GM12878 (cell line): ENCODE results near the gene BDNF. TPM values are rescaled to one million over a fixed set of nuclear protein-coding genes. Genes with fewer than 3 reads are reported as not detected.

Experiments used
- ATAC-seq: fragments of 200-7000 bp; cut with Tn5 transposase; 3 replicates; pipeline ENCODE4 v1.9.1; 2020; ENCODE audit warnings: mild to moderate bottlenecking, moderate library complexity
- BruUV-seq: library from RNA; stranded (reverse); fragments of 400-500 nt; replicated peaks from 2 replicates; lab custom pipeline; 2021; lab: Mats Ljungman, UMichigan
- CTCF ChIA-PET: fragments of 300-600 bp; sonication (Branson Sonifier 250); formaldehyde crosslinking; extraction: SDS; loops from one replicate; lab custom pipeline; 2021; ENCODE audit warnings: inconsistent platforms; lab: Yijun Ruan, JAX
- POLR2A ChIA-PET: fragments of 350-600 bp; formaldehyde crosslinking; extraction: SDS; loops from one replicate; lab custom pipeline; 2021; ENCODE audit warnings: inconsistent platforms; lab: Charles Lee
- RAD21 ChIA-PET: fragments of 300-600 bp; sonication (Branson Sonifier 250); formaldehyde crosslinking; loops from one replicate; lab custom pipeline; 2023; ENCODE audit warnings: antibody characterized with exemption; ENCODE audit not compliant: unreplicated experiment; lab: Charles Lee
- SMC1A ChIA-PET: fragments of 300-600 bp; sonication (Branson Sonifier 250); formaldehyde crosslinking; loops from one replicate; lab custom pipeline; 2023; ENCODE audit not compliant: unreplicated experiment, uncharacterized antibody; lab: Charles Lee
- DNase-seq: peaks from one replicate; pipeline ENCODE4 v3.0.0-alpha.2; 2011; ENCODE audit warnings: low read depth, low spot score
- FAIRE-seq: peaks from 3 replicates; lab custom pipeline; 2011; peaks lifted over from hg19 to GRCh38; lab: Jason Lieb, UNC
- H2AFZ ChIP-seq: 2 replicates; pipeline ENCODE4 v1.6.0; 2011; ENCODE audit warnings: low read depth, low read length, control low read depth; ENCODE audit not compliant: control insufficient read depth
- H3K27ac ChIP-seq: 2 replicates; pipeline ENCODE4 v1.5.1; 2011; ENCODE audit warnings: control low read depth; ENCODE audit not compliant: control insufficient read depth, insufficient read depth
- H3K27me3 ChIP-seq, 2 experiments: replicated peaks in 1 of 2; 2 replicates each; pipeline versions ENCODE4 v1.6.0 to v1.6.1; 2011; ENCODE audit warnings: low read length in 1 of 2; ENCODE audit not compliant: control insufficient read depth in 2 of 2, insufficient read depth in 2 of 2
- H3K36me3 ChIP-seq, 2 experiments: 2 replicates each; pipeline ENCODE4 v1.5.1; 2011; ENCODE audit warnings: low read length in 1 of 2; ENCODE audit not compliant: control insufficient read depth in 2 of 2, insufficient read depth in 2 of 2
- H3K4me1 ChIP-seq: 2 replicates; pipeline ENCODE4 v1.6.1; 2011; ENCODE audit warnings: mild to moderate bottlenecking, low read length, moderate library complexity, mixed read lengths; ENCODE audit not compliant: control insufficient read depth, insufficient read depth
- H3K4me2 ChIP-seq: 2 replicates; pipeline ENCODE4 v1.6.0; 2011; ENCODE audit warnings: control low read depth; ENCODE audit not compliant: control insufficient read depth, insufficient read depth
- H3K4me3 ChIP-seq: fragments of 200-600 bp; sonication (generic); 2 replicates; pipeline ENCODE4 v1.5.1; 2016
- H3K79me2 ChIP-seq: 2 replicates; pipeline ENCODE4 v1.6.0; 2011; ENCODE audit warnings: low read length; ENCODE audit not compliant: control insufficient read depth, insufficient read depth
- H3K9ac ChIP-seq: 2 replicates; pipeline ENCODE4 v1.8.0; 2011; ENCODE audit warnings: low read length, control low read depth, mixed read lengths; ENCODE audit not compliant: control insufficient read depth, insufficient read depth
- H3K9me3 ChIP-seq: replicated peaks from 3 replicates; pipeline ENCODE4 v1.5.1; 2011; ENCODE audit warnings: mild to moderate bottlenecking, low read length; ENCODE audit not compliant: control insufficient read depth, insufficient read depth
- H4K20me1 ChIP-seq: 2 replicates; pipeline ENCODE4 v1.6.0; 2011; ENCODE audit not compliant: control insufficient read depth, insufficient read depth
- EED ChIP-seq: sonication (generic); IDR thresholded peaks from 2 replicates; pipeline ENCODE4 v1.6.1; 2016; ENCODE audit warnings: antibody characterized with exemption, low read depth
- EGR1 ChIP-seq, 2 experiments: IDR thresholded peaks; 1 replicate in 1 of 2; 2 replicates in 1 of 2; pipeline ENCODE4 v1.6.1; 2011 to 2012; ENCODE audit warnings: low read depth in 2 of 2, low read length in 2 of 2, borderline replicate concordance in 1 of 2, mild to moderate bottlenecking in 1 of 2, moderate library complexity in 1 of 2
- ELK1 ChIP-seq: IDR thresholded peaks from 2 replicates; pipeline ENCODE4 v1.6.1; 2012; ENCODE audit warnings: low read depth, low read length, improper control_type of control experiment
- MTA3 ChIP-seq: IDR thresholded peaks from 2 replicates; pipeline ENCODE4 v1.6.1; 2012; ENCODE audit warnings: low read length, inconsistent platforms, borderline replicate concordance
- PML ChIP-seq: IDR thresholded peaks from 2 replicates; pipeline ENCODE4 v1.6.1; 2012; ENCODE audit warnings: low read length, inconsistent platforms
- RB1 ChIP-seq: fragments of 450-650 bp; formaldehyde crosslinking; IDR thresholded peaks from 2 replicates; pipeline ENCODE4 v1.6.1; 2017; ENCODE audit warnings: mild to moderate bottlenecking, borderline replicate concordance
- RBBP5 ChIP-seq: fragments of 200-600 bp; sonication (generic); conservative IDR thresholded peaks from 2 replicates; pipeline ENCODE4 v1.6.1; 2016
- SIN3A ChIP-seq: IDR thresholded peaks from 2 replicates; pipeline ENCODE4 v1.6.1; 2012; ENCODE audit warnings: low read depth, low read length, improper control_type of control experiment
- USF2 ChIP-seq: IDR thresholded peaks from 2 replicates; pipeline ENCODE4 v1.6.1; 2011; ENCODE audit warnings: low read depth, low read length, improper control_type of control experiment, borderline replicate concordance
- ZZZ3 ChIP-seq: IDR thresholded peaks from 2 replicates; pipeline ENCODE4 v1.6.1; 2011; ENCODE audit warnings: low read depth; ENCODE audit not compliant: control insufficient read depth, insufficient read length
- WGBS: methylation state at CpG from one replicate; pipeline ENCODE4 v1.1.6; 2016; ENCODE audit warnings: low lambda C conversion rate; ENCODE audit not compliant: insufficient replicate concordance, insufficient coverage; ENCODE audit errors: missing lambda C conversion rate; 5-methylcytosine and 5-hydroxymethylcytosine counted together
- in situ Hi-C: fragments of 300-500 bp; cut with MboI; formaldehyde crosslinking; loops from 9 replicates; pipeline ENCODE4 v1.14.3; 2018; ENCODE audit warnings: mixed read lengths
- intact Hi-C: fragments of 100-400 bp; cut with micrococcal nuclease; formaldehyde crosslinking; loops from one replicate; pipeline ENCODE4 v1.14.2; 2022; ENCODE audit not compliant: unreplicated experiment
- polyA plus RNA-seq, 11 experiments: library from polyadenylated mRNA; depleted of rRNA in 4 of 11; unstranded in 6 of 11; stranded (reverse) in 5 of 11; fragments of >200 nt; fragmentation: Nextera tagmentation in 4 of 11; fragmentation: Illumina TruSeq in 1 of 11; extraction: Ambion mirVana in 4 of 11; extraction: Trizol in 1 of 11; gene quantifications; 1 replicate in 1 of 11; 2 replicates in 10 of 11; pipeline versions ENCODE4 v1.2.1 to v1.2.3, GENCODE V29; 2011 to 2016; ENCODE audit warnings: inconsistent platforms in 2 of 11, missing spikeins in 2 of 11, low read depth in 1 of 11
- total RNA-seq, 4 experiments: library from RNA; depleted of rRNA in 3 of 4; stranded (reverse); fragments of >200 nt in 3 of 4; fragmentation: Illumina TruSeq in 1 of 4; extraction: Trizol in 1 of 4; gene quantifications; 2 replicates each; pipeline versions ENCODE4 v1.2.1 to v1.2.3, GENCODE V29; 2013 to 2021
- TF ChIP-seq, protein P1 (sequence below): IDR thresholded peaks from 2 replicates; pipeline ENCODE4 v1.6.1; 2012; ENCODE audit warnings: improper control_type of control experiment, low read depth, low read length; ENCODE audit not compliant: insufficient replicate concordance
- TF ChIP-seq, protein P2 (sequence below): IDR thresholded peaks from 2 replicates; pipeline ENCODE4 v1.6.1; 2012; ENCODE audit warnings: mild to moderate bottlenecking, low read depth, low read length

The BDNF gene
- total and polyA plus RNA-seq, 10 of the 15 experiments (the other 5 are each of a cell fraction or from before 2014, with no cell fraction given) = 0.02 to 0.24 (median 0.06) TPM; not detected in 2

- 22% methylated on average over 2 of the region's 2 CpGs for WGBS
- Histone ChIP-seq H3K4me2 (no peak overlapping the region), H3K79me2 (no peaks in the 10 kb centered on the region), H3K9ac (no peak overlapping the region), H3K4me1 (no peaks in the 10 kb centered on the region), H3K27me3 (peaks cover 5 to 12% of the 10 kb centered on the region in 2 experiments; a peak in 3 of 4 replicates), H3K9me3 (no peaks in the 10 kb centered on the region; the same call in 2 of the 3 replicates), H3K27ac (no peak overlapping the region), H4K20me1 (no peaks in the 10 kb centered on the region), H3K36me3 (no peaks in the 10 kb centered on the region), H3K4me3 (no peak overlapping the region), H2AFZ (no peak overlapping the region)
- BruUV-seq = no TSS peak
- DNase-seq = no peak
- intact Hi-C loops = no loop called here
- ChIA-PET RAD21 (no interaction called here), POLR2A (no interaction called here), CTCF (interaction anchor here (3.1 kb wide), 1 partner anchor 11 kb away, joined by 16 read pairs; no protein-coding TSS in a partner anchor), SMC1A (interaction anchor here (0.6 to 1.6 kb wide), 2 partner anchors 40 to 801 kb away, joined by 3 read pairs; no protein-coding TSS in a partner anchor)
- no peak for ATAC-seq
- in situ Hi-C loops = no loop called here
- FAIRE-seq = no peak
- TF ChIP-seq EGR1 (IDR thresholded peaks at IDR 0.05; ENCODE audit: borderline replicate concordance in 1 of 2, low read depth in 2 of 2, low read length in 2 of 2) = no peak
- TF ChIP-seq USF2 = no peak
- no peak for TF ChIP-seq SIN3A
- no peak for TF ChIP-seq EED
- TF ChIP-seq, protein P1, sequence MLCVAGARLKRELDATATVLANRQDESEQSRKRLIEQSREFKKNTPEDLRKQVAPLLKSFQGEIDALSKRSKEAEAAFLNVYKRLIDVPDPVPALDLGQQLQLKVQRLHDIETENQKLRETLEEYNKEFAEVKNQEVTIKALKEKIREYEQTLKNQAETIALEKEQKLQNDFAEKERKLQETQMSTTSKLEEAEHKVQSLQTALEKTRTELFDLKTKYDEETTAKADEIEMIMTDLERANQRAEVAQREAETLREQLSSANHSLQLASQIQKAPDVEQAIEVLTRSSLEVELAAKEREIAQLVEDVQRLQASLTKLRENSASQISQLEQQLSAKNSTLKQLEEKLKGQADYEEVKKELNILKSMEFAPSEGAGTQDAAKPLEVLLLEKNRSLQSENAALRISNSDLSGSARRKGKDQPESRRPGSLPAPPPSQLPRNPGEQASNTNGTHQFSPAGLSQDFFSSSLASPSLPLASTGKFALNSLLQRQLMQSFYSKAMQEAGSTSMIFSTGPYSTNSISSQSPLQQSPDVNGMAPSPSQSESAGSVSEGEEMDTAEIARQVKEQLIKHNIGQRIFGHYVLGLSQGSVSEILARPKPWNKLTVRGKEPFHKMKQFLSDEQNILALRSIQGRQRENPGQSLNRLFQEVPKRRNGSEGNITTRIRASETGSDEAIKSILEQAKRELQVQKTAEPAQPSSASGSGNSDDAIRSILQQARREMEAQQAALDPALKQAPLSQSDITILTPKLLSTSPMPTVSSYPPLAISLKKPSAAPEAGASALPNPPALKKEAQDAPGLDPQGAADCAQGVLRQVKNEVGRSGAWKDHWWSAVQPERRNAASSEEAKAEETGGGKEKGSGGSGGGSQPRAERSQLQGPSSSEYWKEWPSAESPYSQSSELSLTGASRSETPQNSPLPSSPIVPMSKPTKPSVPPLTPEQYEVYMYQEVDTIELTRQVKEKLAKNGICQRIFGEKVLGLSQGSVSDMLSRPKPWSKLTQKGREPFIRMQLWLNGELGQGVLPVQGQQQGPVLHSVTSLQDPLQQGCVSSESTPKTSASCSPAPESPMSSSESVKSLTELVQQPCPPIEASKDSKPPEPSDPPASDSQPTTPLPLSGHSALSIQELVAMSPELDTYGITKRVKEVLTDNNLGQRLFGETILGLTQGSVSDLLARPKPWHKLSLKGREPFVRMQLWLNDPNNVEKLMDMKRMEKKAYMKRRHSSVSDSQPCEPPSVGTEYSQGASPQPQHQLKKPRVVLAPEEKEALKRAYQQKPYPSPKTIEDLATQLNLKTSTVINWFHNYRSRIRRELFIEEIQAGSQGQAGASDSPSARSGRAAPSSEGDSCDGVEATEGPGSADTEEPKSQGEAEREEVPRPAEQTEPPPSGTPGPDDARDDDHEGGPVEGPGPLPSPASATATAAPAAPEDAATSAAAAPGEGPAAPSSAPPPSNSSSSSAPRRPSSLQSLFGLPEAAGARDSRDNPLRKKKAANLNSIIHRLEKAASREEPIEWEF = no peak
- TF ChIP-seq, protein P2, sequence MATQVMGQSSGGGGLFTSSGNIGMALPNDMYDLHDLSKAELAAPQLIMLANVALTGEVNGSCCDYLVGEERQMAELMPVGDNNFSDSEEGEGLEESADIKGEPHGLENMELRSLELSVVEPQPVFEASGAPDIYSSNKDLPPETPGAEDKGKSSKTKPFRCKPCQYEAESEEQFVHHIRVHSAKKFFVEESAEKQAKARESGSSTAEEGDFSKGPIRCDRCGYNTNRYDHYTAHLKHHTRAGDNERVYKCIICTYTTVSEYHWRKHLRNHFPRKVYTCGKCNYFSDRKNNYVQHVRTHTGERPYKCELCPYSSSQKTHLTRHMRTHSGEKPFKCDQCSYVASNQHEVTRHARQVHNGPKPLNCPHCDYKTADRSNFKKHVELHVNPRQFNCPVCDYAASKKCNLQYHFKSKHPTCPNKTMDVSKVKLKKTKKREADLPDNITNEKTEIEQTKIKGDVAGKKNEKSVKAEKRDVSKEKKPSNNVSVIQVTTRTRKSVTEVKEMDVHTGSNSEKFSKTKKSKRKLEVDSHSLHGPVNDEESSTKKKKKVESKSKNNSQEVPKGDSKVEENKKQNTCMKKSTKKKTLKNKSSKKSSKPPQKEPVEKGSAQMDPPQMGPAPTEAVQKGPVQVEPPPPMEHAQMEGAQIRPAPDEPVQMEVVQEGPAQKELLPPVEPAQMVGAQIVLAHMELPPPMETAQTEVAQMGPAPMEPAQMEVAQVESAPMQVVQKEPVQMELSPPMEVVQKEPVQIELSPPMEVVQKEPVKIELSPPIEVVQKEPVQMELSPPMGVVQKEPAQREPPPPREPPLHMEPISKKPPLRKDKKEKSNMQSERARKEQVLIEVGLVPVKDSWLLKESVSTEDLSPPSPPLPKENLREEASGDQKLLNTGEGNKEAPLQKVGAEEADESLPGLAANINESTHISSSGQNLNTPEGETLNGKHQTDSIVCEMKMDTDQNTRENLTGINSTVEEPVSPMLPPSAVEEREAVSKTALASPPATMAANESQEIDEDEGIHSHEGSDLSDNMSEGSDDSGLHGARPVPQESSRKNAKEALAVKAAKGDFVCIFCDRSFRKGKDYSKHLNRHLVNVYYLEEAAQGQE = no peak
- TF ChIP-seq PML = no peak
- TF ChIP-seq ELK1 = no peak
- TF ChIP-seq ZZZ3 = no peak
- no peak for TF ChIP-seq RB1
- TF ChIP-seq MTA3 = no peak
- no peak for TF ChIP-seq RBBP5
Measured at GRCh38 chr11:27716216-27716615, 16.0 kb upstream of the BDNF start.
